C4-2B (cell line): ENCODE data around the gene NOP56.

Experiments
- ZFX ChIP-seq: fragments of 450-650 bp; IDR thresholded peaks from 2 replicates; pipeline ENCODE4 v1.6.1; 2017
- TF ChIP-seq, protein P1 (sequence below): fragments of 450-650 bp; conservative IDR thresholded peaks from 2 replicates; pipeline ENCODE4 v1.5.1; 2017; ENCODE audit warnings: mild to moderate bottlenecking

DNA sequence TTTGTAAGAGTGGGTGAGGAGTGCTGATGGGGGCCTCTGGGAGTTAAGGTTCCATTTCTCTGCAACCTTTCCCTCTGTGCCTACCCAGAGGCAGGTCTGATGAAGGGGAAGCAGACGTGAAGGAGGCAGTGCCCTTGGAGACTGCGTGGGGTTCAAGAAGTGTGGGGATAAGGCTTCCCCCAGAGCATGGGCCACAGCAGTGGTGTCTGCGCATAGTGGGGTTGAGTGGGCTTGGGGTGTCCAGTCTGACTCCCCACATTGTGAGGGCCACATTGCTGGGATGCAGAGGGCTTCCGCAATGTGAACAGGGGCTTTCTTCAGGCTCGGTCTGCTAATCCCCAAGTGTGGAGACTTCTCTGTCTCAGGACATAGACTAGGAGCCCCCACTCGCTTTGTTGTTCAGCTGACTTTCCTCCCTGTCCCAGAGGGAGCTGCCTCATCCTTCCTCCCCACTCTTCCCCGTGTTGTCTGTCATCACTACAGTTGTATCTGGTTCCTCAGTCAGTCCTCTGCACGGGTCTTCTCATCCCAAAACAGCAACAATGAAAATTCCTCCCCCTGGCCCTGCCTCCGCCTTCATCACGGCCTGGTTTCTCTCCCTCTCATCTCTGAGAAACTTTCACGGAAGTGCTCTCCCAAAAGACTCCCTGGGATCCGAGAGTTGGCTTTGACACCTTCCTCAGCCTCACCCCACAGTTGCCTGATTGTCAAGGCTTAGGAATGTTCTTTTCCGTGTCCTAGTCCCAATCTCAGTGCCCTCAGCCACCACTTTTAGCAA, 43.0 kb downstream of the NOP56 start:
- TF ChIP-seq, protein P1, sequence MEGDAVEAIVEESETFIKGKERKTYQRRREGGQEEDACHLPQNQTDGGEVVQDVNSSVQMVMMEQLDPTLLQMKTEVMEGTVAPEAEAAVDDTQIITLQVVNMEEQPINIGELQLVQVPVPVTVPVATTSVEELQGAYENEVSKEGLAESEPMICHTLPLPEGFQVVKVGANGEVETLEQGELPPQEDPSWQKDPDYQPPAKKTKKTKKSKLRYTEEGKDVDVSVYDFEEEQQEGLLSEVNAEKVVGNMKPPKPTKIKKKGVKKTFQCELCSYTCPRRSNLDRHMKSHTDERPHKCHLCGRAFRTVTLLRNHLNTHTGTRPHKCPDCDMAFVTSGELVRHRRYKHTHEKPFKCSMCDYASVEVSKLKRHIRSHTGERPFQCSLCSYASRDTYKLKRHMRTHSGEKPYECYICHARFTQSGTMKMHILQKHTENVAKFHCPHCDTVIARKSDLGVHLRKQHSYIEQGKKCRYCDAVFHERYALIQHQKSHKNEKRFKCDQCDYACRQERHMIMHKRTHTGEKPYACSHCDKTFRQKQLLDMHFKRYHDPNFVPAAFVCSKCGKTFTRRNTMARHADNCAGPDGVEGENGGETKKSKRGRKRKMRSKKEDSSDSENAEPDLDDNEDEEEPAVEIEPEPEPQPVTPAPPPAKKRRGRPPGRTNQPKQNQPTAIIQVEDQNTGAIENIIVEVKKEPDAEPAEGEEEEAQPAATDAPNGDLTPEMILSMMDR = no peak
- no peak for TF ChIP-seq ZFX
